Brain microvascular endothelial cell (primary cell): ENCODE measurements around the gene RHBDF2.
A peak's percentile ranks its signal among the peaks of the same experiment; 100 is the strongest.

Source experiments
- DNase-seq: peaks from one replicate; pipeline ENCODE4 v3.0.0-alpha.2; 2020
- H3K27ac ChIP-seq: fragments of 250-450 bp; sonication (Bioruptor Pico); 2 replicates; pipeline ENCODE4 v1.5.1; 2020; ENCODE audit warnings: mild to moderate bottlenecking, moderate library complexity
- H3K27me3 ChIP-seq: fragments of 250-450 bp; sonication (Bioruptor Pico); replicated peaks from 2 replicates; pipeline ENCODE4 v1.5.1; 2020; ENCODE audit warnings: mild to moderate bottlenecking
- H3K36me3 ChIP-seq: fragments of 250-450 bp; sonication (Bioruptor Pico); replicated peaks from 2 replicates; pipeline ENCODE4 v1.5.1; 2020; ENCODE audit warnings: mild to moderate bottlenecking
- H3K4me3 ChIP-seq: 2 replicates; pipeline ENCODE4 v1.5.1; 2011; ENCODE audit warnings: low read depth, mild to moderate bottlenecking, control low read depth, low read length, moderate library complexity
- CTCF ChIP-seq: IDR thresholded peaks from 2 replicates; pipeline ENCODE4 v1.5.1; 2011; ENCODE audit warnings: low read depth, mild to moderate bottlenecking, moderate library complexity, low read length, control low read depth, inconsistent platforms; ENCODE audit errors: missing control alignments
- in situ Hi-C: cut with HindIII; loops from 2 replicates; pipeline ENCODE4 v1.10.0; 2017; ENCODE audit warnings: low sequenced_read_pairs, low pct_ligation_motif_present

RHBDF2 gene

GRCh38 chr17:76501018-76501826 is at the start of gene RHBDF2:
TSS of gene RHBDF2 (minus strand) at chr17:76501423. CDS start at chr17:76481524, 19,899 bp downstream.
- peak; percentile 72 for DNase-seq

GRCh38 chr17:76549539-76549938 is 48.3 kb upstream of the RHBDF2 start:
- Histone ChIP-seq H3K4me3 (no peak overlapping the region), H3K27me3 (no peaks in the 10 kb centered on the region), H3K27ac (no peak overlapping the region), H3K36me3 (no peaks in the 10 kb centered on the region)
- no peak for TF ChIP-seq CTCF
- in situ Hi-C loops = no loop called here
- DNase-seq = no peak

More at GRCh38 chr17:76501018-76501826, at the start of gene RHBDF2:
- no peaks in the 10 kb centered on the region for H3K27me3 ChIP-seq
- peak within 1 kb of the TSS; percentile 68 for H3K4me3 ChIP-seq
- peak within 1 kb of the TSS; percentile 70 for H3K27ac ChIP-seq
- H3K36me3 ChIP-seq = no peaks in the 10 kb centered on the region
- in situ Hi-C loops = no loop called here
- TF ChIP-seq CTCF = no peak

GRCh38 chr17:76549215-76549518 is 47.9 kb upstream of the RHBDF2 start:
- in situ Hi-C loops = no loop called here
- Histone ChIP-seq H3K36me3 (no peaks in the 10 kb centered on the region), H3K4me3 (no peak overlapping the region), H3K27ac (no peak overlapping the region), H3K27me3 (no peaks in the 10 kb centered on the region)
- TF ChIP-seq CTCF = no peak
- DNase-seq = no peak

GRCh38 chr17:76548378-76549214 is 47.4 kb upstream of the RHBDF2 start:
- DNase-seq = no peak
- Histone ChIP-seq H3K27ac (no peak overlapping the region), H3K4me3 (no peak overlapping the region), H3K27me3 (no peaks in the 10 kb centered on the region), H3K36me3 (no peaks in the 10 kb centered on the region)
- no peak for TF ChIP-seq CTCF
- in situ Hi-C loops = no loop called here

GRCh38 chr17:76547642-76548202 is 46.5 kb upstream of the RHBDF2 start:
- no peaks in the 10 kb centered on the region for H3K27me3 ChIP-seq
- H3K4me3 ChIP-seq = no peak overlapping the region
- in situ Hi-C loops = no loop called here
- no peak for DNase-seq
- TF ChIP-seq CTCF = no peak
- H3K36me3 ChIP-seq = no peaks in the 10 kb centered on the region
- H3K27ac ChIP-seq = no peak overlapping the region
